D721Med (cell line): ENCODE data around the gene FAM120AOS.
"Not testable (repeated sequence)": the region's sequence is repeated elsewhere in the genome, so short reads cannot be mapped to it uniquely, and the experiment has no call there.

Experiments
- DNase-seq: peaks from one replicate; pipeline ENCODE4 v3.0.0; 2011; ENCODE audit warnings: low spot score; ENCODE audit not compliant: insufficient read length
- FAIRE-seq: peaks from 2 replicates; lab custom pipeline; 2011; peaks lifted over from hg19 to GRCh38; lab: Jason Lieb, UNC
- CTCF ChIP-seq: IDR thresholded peaks from 2 replicates; pipeline ENCODE4 v1.5.1; 2012; ENCODE audit warnings: mild to moderate bottlenecking, control low read depth; ENCODE audit not compliant: insufficient read depth; ENCODE audit errors: missing control alignments

Gene FAM120AOS

GRCh38 chr9:93446073-93446472 is 7.3 kb downstream of the FAM120AOS start:
- TF ChIP-seq CTCF = no peak
- DNase-seq (no peak), FAIRE-seq (no peak)

GRCh38 chr9:93440896-93441580 is 12.3 kb downstream of the FAM120AOS start:
- no peak for TF ChIP-seq CTCF
- no peak for DNase-seq
- FAIRE-seq = no peak

- not testable (repeated sequence) for FAIRE-seq, DNase-seq
Observed at GRCh38 chr9:93439301-93439700, 14.1 kb downstream of the FAM120AOS start.

- DNase-seq = no peak
- TF ChIP-seq CTCF = no peak
- FAIRE-seq = no peak
Observed at GRCh38 chr9:93437996-93438395, 15.4 kb downstream of the FAM120AOS start.

GRCh38 chr9:93436655-93437407 is 16.6 kb downstream of the FAM120AOS start:
- no peak for DNase-seq
- FAIRE-seq = no peak

GRCh38 chr9:93436218-93436617 is 17.2 kb downstream of the FAM120AOS start:
- FAIRE-seq = no peak
- no peak for DNase-seq
- TF ChIP-seq CTCF = no peak

More at GRCh38 chr9:93436655-93437407, 16.6 kb downstream of the FAM120AOS start:
- TF ChIP-seq CTCF = no peak

- DNase-seq (no peak), FAIRE-seq (no peak)
- TF ChIP-seq CTCF = no peak
Observed at GRCh38 chr9:93435386-93435785, 18.0 kb downstream of the FAM120AOS start.
